ENCODE results near the gene ARHGAP32.

- TF ChIP-seq, protein P1, sequence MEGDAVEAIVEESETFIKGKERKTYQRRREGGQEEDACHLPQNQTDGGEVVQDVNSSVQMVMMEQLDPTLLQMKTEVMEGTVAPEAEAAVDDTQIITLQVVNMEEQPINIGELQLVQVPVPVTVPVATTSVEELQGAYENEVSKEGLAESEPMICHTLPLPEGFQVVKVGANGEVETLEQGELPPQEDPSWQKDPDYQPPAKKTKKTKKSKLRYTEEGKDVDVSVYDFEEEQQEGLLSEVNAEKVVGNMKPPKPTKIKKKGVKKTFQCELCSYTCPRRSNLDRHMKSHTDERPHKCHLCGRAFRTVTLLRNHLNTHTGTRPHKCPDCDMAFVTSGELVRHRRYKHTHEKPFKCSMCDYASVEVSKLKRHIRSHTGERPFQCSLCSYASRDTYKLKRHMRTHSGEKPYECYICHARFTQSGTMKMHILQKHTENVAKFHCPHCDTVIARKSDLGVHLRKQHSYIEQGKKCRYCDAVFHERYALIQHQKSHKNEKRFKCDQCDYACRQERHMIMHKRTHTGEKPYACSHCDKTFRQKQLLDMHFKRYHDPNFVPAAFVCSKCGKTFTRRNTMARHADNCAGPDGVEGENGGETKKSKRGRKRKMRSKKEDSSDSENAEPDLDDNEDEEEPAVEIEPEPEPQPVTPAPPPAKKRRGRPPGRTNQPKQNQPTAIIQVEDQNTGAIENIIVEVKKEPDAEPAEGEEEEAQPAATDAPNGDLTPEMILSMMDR (IDR thresholded peaks at IDR 0.05) = no peak
- TF ChIP-seq POLR2A (IDR thresholded peaks at IDR 0.05) (no peak), EP300 (IDR thresholded peaks at IDR 0.05) (no peak)
Observed at GRCh38 chr11:129192150-129192549, at the start of gene ARHGAP32.
